ENCODE measurements around the gene RASA3. TPM values are rescaled to one million over a fixed set of nuclear protein-coding genes. Genes with fewer than 3 reads are reported as not detected.

The RASA3 gene
- total and polyA plus RNA-seq, 2 of the 8 experiments (the other 6 are each of a cell fraction or from before 2014, with no cell fraction given), result 7.5 to 21.9 TPM

DNA sequence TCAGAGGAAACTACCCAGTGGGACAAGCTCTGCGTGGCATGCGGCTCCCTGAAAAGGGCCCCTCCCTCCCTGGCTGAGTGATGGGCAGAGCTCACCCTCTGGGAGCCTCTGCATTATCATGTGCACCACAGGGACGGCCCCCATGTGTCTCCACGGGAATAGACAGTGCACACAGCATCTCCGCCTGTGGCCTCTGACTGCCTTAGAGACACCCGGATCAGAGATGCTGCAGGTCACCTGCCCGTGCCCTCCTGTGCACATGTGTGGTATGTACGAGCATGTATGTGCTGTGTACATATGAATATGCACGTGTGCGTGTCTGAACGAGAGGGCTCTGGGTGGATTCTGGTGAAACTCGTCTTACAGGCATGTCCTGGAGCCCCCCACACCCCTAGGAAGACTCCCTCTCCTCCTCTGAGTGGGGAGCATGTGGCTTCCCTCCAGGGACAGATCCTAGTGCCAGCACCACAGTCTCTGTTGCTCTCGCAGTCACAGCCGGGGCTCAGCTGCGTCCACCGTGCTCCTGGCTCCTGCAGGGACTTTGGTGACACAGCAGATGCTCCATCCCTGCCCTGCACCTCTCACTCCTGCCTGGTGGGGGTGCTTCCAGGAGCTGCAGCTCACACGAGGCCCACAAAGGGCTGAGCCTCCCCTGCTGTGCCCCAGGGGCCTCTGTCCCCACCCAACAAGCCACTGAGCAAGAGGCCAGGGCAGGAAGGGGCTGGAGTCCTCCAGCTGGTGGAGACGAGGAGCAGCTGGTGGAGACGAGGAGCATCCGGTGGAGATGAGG lies 178.2 kb downstream of the RASA3 start (continued):
- TF ChIP-seq, protein P1, sequence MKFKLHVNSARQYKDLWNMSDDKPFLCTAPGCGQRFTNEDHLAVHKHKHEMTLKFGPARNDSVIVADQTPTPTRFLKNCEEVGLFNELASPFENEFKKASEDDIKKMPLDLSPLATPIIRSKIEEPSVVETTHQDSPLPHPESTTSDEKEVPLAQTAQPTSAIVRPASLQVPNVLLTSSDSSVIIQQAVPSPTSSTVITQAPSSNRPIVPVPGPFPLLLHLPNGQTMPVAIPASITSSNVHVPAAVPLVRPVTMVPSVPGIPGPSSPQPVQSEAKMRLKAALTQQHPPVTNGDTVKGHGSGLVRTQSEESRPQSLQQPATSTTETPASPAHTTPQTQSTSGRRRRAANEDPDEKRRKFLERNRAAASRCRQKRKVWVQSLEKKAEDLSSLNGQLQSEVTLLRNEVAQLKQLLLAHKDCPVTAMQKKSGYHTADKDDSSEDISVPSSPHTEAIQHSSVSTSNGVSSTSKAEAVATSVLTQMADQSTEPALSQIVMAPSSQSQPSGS (IDR thresholded peaks at IDR 0.05; ENCODE audit: low read length), result no peak
- TF ChIP-seq SP4 (IDR thresholded peaks at IDR 0.05; ENCODE audit: low read length) (no peak), TCF12 (IDR thresholded peaks at IDR 0.05; ENCODE audit: low read depth, low read length) (no peak), CHD1 (IDR thresholded peaks at IDR 0.05; ENCODE audit: low read depth, low read length) (no peak), KDM4A (IDR thresholded peaks at IDR 0.05; ENCODE audit: low read depth, low read length, severe bottlenecking) (no peak), CEBPB (IDR thresholded peaks at IDR 0.05; ENCODE audit: low read depth, low read length) (no peak)
- TF ChIP-seq, protein P2, sequence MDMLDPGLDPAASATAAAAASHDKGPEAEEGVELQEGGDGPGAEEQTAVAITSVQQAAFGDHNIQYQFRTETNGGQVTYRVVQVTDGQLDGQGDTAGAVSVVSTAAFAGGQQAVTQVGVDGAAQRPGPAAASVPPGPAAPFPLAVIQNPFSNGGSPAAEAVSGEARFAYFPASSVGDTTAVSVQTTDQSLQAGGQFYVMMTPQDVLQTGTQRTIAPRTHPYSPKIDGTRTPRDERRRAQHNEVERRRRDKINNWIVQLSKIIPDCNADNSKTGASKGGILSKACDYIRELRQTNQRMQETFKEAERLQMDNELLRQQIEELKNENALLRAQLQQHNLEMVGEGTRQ (IDR thresholded peaks at IDR 0.05; ENCODE audit: low read length), result no peak
- TF ChIP-seq, protein P3, sequence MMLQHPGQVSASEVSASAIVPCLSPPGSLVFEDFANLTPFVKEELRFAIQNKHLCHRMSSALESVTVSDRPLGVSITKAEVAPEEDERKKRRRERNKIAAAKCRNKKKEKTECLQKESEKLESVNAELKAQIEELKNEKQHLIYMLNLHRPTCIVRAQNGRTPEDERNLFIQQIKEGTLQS (IDR thresholded peaks at IDR 0.05; ENCODE audit: insufficient read depth, low read depth, low read length), result no peak
